Skin of body (tissue), 1 donor: ENCODE data around the gene MOSPD2. TPM values are rescaled to one million over a fixed set of nuclear protein-coding genes. Genes with fewer than 3 reads are reported as not detected.

Experiments
- total RNA-seq: library from RNA; depleted of rRNA; stranded (reverse); fragments of >200 nt; gene quantifications from one replicate; pipeline ENCODE4 v1.2.3, GENCODE V29; 2014

The MOSPD2 gene
- total RNA-seq, 1 donor from 2014 or later: 20.6 TPM

Other genes starting within 250 kb of the MOSPD2 start
- gene FANCB, start 352 bp upstream of the MOSPD2 start, total RNA-seq: 6.5 TPM